NCI-H82 treated with DMSO at 0.1 percent for 48 hours (cell line): ENCODE data around the gene SLC8A1.

Experiments used
- DNase-seq: peaks from one replicate; lab custom pipeline; 2025; ENCODE audit not compliant: unreplicated experiment; lab: John Stamatoyannopoulos, UW

Gene SLC8A1

GRCh38 chr2:40281021-40281940, 170.6 kb downstream of the SLC8A1 start:
- DNase-seq: no peak

DNA sequence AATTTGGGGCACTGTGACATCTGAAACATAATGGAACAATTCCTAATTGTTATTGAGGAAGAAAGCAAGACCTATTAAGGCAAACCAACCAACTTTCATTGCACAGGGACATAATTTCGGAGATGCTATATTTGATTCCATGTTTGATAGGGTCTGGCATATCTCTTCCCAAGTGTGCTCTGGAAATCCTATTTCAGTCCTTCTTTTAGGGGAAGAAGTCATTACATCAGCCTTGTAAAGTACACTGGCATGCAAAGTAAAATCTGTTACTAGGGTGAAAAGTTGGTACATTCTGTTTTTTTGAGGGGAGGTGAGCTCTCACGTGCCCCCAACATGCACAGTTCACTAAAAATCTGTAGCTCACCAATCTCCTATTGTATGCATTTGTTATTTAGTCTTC, 172.4 kb downstream of the SLC8A1 start:
- DNase-seq: no peak

DNA sequence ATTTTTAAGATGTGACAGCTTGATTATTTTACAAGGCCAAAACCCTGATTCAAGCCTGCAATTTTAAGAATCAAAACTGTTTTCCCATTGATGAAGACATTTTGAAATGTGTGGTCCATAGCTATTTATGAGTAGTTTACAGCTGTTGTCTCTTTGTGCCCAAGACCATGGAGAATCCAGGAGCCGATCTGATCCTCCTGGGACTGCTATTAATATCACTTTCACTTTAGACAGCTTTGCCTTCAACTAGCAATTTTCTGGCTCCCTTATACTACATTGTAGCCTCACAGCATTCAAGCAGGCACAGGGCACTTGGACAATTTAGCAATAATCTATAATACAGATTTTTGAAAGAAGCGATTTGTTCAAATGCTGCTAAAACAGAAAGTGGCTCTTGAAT, 172.9 kb downstream of the SLC8A1 start:
- DNase-seq: no peak

- DNase-seq: no peak
Measured at GRCh38 chr2:40276076-40276475, 175.8 kb downstream of the SLC8A1 start.

DNA sequence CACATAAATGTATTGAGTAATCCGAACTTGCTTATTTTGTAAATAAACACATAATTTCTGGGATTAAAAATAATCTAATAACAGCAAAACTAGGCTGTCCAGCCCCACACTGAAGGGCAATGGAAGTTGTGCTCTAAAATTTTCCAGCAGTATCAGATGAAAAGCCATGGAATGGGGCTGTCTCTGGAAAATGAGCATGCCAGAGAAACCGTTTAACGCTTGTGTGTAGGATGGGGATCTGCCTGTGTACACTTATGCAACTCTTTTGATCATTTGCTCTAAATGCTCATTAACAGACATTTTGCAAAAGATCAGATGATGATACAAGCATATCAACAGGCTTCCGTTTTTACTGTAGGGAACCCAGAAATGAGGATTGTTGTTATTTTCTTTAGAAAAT, 177.6 kb downstream of the SLC8A1 start:
- no peak for DNase-seq

DNA sequence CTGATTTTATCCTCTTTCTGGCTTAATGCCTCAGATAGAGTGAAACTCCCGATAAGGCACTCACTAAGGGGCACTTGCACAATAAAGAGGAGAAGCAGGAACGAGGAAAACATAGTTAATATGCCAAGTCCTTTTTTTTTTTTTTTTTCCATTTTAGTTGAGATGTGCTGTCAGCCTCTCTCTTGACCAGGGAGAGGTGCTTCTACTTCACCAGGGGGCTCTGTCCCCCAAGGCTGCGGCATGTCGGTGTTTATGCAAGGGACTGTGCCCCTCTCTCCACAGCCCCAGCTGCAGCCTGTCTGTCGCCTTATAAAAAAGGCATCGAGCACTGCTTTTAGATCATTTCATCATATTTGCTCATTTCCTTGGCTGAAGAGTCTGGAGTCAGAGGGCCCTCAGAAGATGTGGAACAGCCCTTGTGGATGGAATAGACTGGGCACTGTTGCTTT, 178.1 kb downstream of the SLC8A1 start:
- no peak for DNase-seq

DNA sequence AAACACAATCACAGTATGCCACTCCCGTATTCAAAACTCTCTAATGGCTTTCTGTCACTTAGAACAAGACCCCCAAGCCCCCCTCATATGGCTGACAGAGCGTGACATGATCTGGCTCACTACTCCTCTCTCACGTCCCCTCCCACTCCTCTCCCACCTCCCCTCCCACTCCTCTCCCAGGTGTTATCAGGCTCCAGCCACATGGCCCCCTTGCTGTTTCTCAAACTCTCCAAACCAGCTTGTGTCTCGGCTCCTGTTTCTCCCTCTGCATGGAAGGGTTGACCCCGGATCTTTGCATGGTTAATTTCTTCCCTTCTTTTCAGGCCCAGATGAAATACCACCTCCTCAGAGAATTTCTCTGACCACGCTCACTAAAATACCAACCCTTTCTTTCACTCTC, 180.8 kb downstream of the SLC8A1 start:
- DNase-seq: no peak

- no peak for DNase-seq
Measured at GRCh38 chr2:40270372-40270771, 181.5 kb downstream of the SLC8A1 start.

GRCh38 chr2:40268566-40268965, 183.3 kb downstream of the SLC8A1 start:
- DNase-seq: no peak

GRCh38 chr2:40266201-40266600, 185.7 kb downstream of the SLC8A1 start:
- no peak for DNase-seq

GRCh38 chr2:40265602-40266001, 186.3 kb downstream of the SLC8A1 start:
- DNase-seq: no peak

DNA sequence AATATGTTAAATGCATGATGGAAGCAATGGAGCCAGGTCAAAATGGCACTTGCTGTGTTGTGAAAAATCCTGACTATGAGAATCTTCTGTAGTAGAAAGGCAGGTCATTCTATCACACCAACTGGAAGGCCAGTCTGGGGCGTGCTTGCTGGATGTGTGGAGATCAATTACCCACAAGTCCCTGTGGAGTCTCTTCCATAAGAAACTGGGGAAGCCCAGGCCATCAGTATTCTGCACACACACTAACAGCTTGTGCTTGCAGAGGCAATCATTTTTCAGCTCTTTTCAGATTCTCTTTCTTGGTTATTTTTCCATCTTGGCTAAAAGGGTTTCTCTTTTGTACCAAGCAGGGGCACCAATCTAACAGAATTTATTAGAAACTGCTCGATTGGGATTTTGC, 190.8 kb downstream of the SLC8A1 start:
- DNase-seq: no peak

- no peak for DNase-seq
Measured at GRCh38 chr2:40260437-40260836, 191.5 kb downstream of the SLC8A1 start.

- no peak for DNase-seq
Measured at GRCh38 chr2:40259900-40260299, 192.0 kb downstream of the SLC8A1 start.

- DNase-seq: no peak
Measured at GRCh38 chr2:40258135-40258457, 193.8 kb downstream of the SLC8A1 start.

GRCh38 chr2:40257340-40258134, 194.4 kb downstream of the SLC8A1 start:
- DNase-seq: no peak

GRCh38 chr2:40256649-40257048, 195.2 kb downstream of the SLC8A1 start:
- peak; percentile 27 for DNase-seq

DNA sequence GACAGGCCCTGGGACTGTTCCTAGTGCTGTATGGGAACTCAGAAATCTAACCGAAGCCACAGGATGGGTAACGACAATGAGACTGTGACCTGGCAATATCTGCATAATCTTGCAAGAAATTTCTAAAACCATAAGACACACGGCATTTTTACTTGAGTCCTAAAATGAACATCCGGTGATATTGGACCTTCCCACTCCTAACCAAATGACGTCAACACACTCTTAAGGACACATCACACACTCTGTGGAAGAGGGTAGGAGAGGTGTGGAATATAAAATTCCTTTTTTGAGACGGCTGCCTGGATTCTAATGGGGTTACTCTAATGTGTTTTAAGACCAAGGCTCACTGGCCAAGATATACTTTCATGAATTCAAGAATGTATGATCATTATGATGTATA, 195.9 kb downstream of the SLC8A1 start:
- DNase-seq: no peak

- no peak for DNase-seq
Measured at GRCh38 chr2:40255103-40255502, 196.8 kb downstream of the SLC8A1 start.

GRCh38 chr2:40254611-40255010, 197.3 kb downstream of the SLC8A1 start:
- DNase-seq: no peak

DNA sequence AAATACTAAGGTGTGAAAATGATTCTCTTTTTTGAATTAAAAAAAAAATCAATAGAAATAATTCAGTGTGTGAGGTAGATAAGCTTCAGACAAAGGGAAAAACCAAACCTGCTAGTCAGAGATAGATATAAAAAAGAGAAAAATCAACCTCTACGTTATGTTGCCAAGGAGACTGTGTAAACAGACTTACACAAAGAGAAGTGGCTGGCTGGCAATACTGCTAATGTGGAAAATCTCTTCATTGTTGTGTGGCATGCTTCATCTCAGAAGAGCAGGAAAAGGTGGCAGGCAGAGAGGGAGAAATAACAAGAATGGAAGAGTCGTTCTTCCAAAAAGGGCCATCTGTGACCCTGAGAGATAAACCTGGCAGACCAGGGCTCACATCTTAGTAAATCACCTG, 200.8 kb downstream of the SLC8A1 start:
- DNase-seq: no peak

DNA sequence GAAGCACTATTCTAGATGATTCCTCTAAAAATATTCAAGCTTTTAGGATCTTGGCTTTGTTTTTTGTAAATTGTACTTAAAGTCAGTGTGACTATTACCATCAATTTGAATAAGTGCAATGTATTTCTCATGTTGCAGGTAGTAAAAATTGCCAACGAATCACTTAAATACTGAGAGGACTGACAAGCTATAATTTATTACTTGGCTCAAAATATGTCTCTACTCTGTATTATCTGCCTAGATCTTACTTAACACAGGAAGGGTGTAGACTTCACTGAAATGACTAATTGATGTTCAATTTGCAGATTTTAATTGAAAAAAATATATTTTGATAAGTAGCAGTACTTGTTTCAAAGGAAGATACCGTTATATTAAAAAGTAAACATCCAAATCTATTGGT, 202.3 kb downstream of the SLC8A1 start:
- no peak for DNase-seq
